ENCODE measurements around the gene TRIM27. TPM values are rescaled to one million over a fixed set of nuclear protein-coding genes. Genes with fewer than 3 reads are reported as not detected.
"Not testable (repeated sequence)": the region's sequence is repeated elsewhere in the genome, so short reads cannot be mapped to it uniquely, and the experiment has no call there.

Gene TRIM27
- total RNA-seq, 1 donor from 2014 or later = 91.8 TPM

DNA sequence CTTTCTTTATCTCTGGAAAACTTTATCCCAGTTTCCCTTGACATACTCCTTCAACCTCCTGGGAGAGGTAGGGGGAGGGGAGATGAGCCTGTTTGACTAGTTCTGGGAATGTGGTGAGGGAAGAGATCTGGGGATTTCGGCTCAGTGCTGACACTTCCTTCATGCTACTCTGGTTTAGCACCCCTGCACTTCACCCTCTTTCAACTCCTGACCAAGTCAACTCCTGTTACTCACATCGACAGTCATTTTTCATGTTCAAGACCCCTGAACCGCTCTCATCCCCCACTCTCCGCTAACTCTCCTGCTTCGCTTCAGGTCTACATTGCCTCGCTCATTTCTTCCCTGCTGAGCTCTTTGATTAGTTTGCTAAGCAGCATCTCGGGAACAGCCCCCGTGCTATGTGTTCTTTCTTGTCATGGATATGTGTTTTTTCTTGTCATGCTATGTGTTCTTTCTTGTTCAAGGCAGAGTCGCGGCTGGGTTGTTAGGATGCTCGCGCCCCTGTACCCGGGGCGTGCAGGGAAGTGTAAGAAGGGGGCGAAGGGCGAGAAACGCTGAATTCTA is 16.6 kb upstream of the TRIM27 start:
- peaks cover 8% of the 10 kb centered on the region for H3K4me1 Mint-ChIP-seq (ENCODE audit: low read depth)
- H3K4me3 Mint-ChIP-seq (ENCODE audit: low read depth) = peak overlapping the region; percentile 81
- H3K27me3 Mint-ChIP-seq = no peaks in the 10 kb centered on the region
- TF ChIP-seq CTCF (IDR thresholded peaks at IDR 0.05; ENCODE audit: unreplicated experiment) = no peak
- DNase-seq (ENCODE audit: low spot score, unreplicated experiment) = no peak
- no peaks in the 10 kb centered on the region for H3K9me3 Mint-ChIP-seq (ENCODE audit: low read depth)
- H3K27ac Mint-ChIP-seq = peak overlapping the region; percentile 93
- no peaks in the 10 kb centered on the region for H3K36me3 Mint-ChIP-seq (ENCODE audit: insufficient read depth)

DNA sequence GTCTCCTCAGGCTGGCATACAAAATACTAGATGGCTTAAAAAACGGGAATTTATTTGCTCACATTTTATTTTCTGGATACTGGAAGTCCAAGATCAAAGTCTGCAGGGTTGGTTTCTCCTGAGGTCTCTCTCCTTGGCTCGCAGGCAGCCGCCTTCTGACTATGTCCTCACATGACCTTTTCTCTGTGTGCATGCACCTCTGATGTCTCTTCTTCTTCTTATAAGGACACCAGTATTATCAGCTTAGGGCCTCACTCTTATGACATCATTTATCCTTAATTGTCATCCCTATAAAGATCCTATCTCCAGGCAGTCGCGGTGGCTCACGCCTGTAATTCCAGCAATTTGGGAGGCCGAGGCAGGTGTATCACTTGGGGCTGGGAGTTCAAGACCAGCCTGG is 9.3 kb upstream of the TRIM27 start:
- H3K9me3 Mint-ChIP-seq (ENCODE audit: low read depth) = no peaks in the 10 kb centered on the region
- DNase-seq (ENCODE audit: low spot score, unreplicated experiment) = no peak
- no peaks in the 10 kb centered on the region for H3K36me3 Mint-ChIP-seq (ENCODE audit: insufficient read depth)
- no peak overlapping the region for H3K27ac Mint-ChIP-seq
- no peaks in the 10 kb centered on the region for H3K27me3 Mint-ChIP-seq
- no peak for TF ChIP-seq CTCF (IDR thresholded peaks at IDR 0.05; ENCODE audit: unreplicated experiment)
- H3K4me1 Mint-ChIP-seq (ENCODE audit: low read depth) = peaks cover 5% of the 10 kb centered on the region
- no peak overlapping the region for H3K4me3 Mint-ChIP-seq (ENCODE audit: low read depth)

DNA sequence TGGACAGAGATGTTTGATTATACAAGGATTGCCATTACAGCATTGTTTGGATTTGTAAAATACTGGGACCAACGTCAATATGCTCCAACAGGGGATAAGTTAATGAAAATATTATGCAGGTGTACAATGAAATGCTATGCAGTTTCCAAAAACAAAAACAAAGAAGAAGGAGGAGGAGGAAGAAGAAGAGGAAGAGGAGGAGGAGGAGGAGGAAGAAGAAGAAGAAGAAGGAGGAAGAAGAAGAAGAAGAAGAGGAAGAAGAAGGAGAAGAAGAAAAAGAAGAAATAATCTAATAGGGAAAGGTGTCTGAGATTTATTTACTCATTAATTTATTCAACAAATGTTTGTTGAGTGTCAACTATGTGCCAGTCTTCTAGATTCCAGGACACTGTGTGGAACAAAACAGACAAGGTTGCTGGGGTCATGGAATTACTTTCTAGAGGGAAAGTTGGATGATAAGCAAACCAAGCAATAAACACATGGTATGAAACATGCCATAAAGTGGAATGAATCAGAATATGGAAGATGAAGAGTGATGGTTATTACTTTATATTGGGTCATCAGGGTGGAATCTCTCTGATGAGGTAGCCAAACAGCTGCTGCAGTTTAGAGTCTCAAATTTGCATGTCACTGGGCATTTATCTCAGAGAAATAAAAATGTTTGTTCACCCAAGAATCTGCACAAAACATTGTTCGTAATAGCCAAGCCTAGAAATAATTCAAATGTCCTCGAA is 6.3 kb upstream of the TRIM27 start:
- TF ChIP-seq CTCF (IDR thresholded peaks at IDR 0.05; ENCODE audit: unreplicated experiment) = no peak
- H3K4me3 Mint-ChIP-seq (ENCODE audit: low read depth) = no peak overlapping the region
- peaks cover 11% of the 10 kb centered on the region for H3K4me1 Mint-ChIP-seq (ENCODE audit: low read depth)
- H3K36me3 Mint-ChIP-seq (ENCODE audit: insufficient read depth) = no peaks in the 10 kb centered on the region
- no peaks in the 10 kb centered on the region for H3K9me3 Mint-ChIP-seq (ENCODE audit: low read depth)
- no peaks in the 10 kb centered on the region for H3K27me3 Mint-ChIP-seq
- H3K27ac Mint-ChIP-seq = peak overlapping the region; percentile 41
- DNase-seq (ENCODE audit: low spot score, unreplicated experiment) = no peak

- not testable (repeated sequence) for DNase-seq (ENCODE audit: low spot score, unreplicated experiment); H3K4me3 Mint-ChIP-seq (ENCODE audit: low read depth); H3K36me3 Mint-ChIP-seq (ENCODE audit: insufficient read depth); H3K27me3 Mint-ChIP-seq; H3K9me3 Mint-ChIP-seq (ENCODE audit: low read depth)
- Mint-ChIP-seq H3K4me1 (ENCODE audit: low read depth) (peaks cover 14% of the 10 kb centered on the region), H3K27ac (peak overlapping the region; percentile 78)
These were observed 5.6 kb upstream of the TRIM27 start for GRCh38 chr6:28929339-28929738.

GRCh38 chr6:28927846-28928245 is 4.1 kb upstream of the TRIM27 start:
- peak overlapping the region; percentile 94 for H3K27ac Mint-ChIP-seq
- H3K27me3 Mint-ChIP-seq = no peaks in the 10 kb centered on the region
- no peaks in the 10 kb centered on the region for H3K36me3 Mint-ChIP-seq (ENCODE audit: insufficient read depth)
- no peaks in the 10 kb centered on the region for H3K9me3 Mint-ChIP-seq (ENCODE audit: low read depth)
- DNase-seq (ENCODE audit: low spot score, unreplicated experiment) = no peak
- no peak overlapping the region for H3K4me3 Mint-ChIP-seq (ENCODE audit: low read depth)
- peaks cover 14% of the 10 kb centered on the region for H3K4me1 Mint-ChIP-seq (ENCODE audit: low read depth)
- TF ChIP-seq CTCF (IDR thresholded peaks at IDR 0.05; ENCODE audit: unreplicated experiment) = no peak

GRCh38 chr6:28922821-28923317 is 916 bp downstream of the TRIM27 start:
- Mint-ChIP-seq H3K36me3 (ENCODE audit: insufficient read depth) (peaks cover 22% of the 10 kb centered on the region), H3K4me1 (ENCODE audit: low read depth) (peaks cover 19% of the 10 kb centered on the region), H3K4me3 (ENCODE audit: low read depth) (peak overlapping the region; percentile 89), H3K27ac (peak overlapping the region; percentile 91), H3K27me3 (no peaks in the 10 kb centered on the region), H3K9me3 (ENCODE audit: low read depth) (no peaks in the 10 kb centered on the region)
- no peak for TF ChIP-seq CTCF (IDR thresholded peaks at IDR 0.05; ENCODE audit: unreplicated experiment)
- DNase-seq (ENCODE audit: low spot score, unreplicated experiment) = peak; percentile 29
